ENCODE data around the gene FAM186B. TPM values are rescaled to one million over a fixed set of nuclear protein-coding genes. Genes with fewer than 3 reads are reported as not detected.
A peak's percentile ranks its signal among the peaks of the same experiment; 100 is the strongest.
"Not testable (repeated sequence)": the region's sequence is repeated elsewhere in the genome, so short reads cannot be mapped to it uniquely, and the experiment has no call there.

FAM186B gene, protein sequence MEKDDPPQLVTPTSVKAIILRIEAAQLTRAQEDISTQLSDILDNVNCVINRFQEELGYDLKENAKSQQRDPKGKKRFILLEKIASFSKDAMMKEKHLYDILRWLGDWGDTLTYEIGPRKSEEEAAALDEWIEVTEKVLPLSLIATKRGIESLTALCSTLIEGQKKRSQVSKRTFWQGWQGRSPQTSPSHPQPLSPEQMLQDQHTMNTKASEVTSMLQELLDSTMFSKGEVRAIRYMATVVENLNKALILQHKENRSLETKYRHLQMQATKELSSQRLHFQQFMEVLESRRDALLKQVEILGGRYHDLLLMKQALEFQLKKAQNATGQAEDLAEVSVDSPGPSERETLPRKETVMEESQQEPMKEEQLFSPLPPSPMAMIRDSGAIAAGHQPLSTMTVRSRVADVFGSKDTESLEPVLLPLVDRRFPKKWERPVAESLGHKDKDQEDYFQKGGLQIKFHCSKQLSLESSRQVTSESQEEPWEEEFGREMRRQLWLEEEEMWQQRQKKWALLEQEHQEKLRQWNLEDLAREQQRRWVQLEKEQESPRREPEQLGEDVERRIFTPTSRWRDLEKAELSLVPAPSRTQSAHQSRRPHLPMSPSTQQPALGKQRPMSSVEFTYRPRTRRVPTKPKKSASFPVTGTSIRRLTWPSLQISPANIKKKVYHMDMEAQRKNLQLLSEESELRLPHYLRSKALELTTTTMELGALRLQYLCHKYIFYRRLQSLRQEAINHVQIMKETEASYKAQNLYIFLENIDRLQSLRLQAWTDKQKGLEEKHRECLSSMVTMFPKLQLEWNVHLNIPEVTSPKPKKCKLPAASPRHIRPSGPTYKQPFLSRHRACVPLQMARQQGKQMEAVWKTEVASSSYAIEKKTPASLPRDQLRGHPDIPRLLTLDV
- total RNA-seq, result 0.36 TPM

DNA sequence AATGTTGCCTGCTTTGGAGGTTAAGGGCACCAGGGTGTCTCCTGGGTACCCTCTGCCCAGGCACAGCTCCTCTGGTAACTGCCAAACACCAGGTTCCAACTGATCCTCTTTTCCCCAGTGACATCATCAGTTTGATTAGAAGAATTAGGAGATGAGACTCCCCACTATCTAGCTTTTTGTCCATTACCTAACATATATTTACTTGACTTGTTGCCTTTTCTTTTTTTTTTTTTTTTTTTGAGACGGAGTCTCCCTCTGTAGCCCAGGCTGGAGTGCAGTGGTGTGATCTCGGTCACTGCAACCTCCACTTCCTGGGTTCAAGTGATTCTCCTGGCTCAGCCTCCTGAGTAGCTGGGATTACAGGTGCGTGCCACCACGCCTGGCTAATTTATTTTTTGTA lies at the start of gene FAM186B:
Gene FAM186B (minus strand): TSS at position 101 of the 400 bp plus-strand sequence. CDS start 162 bp downstream, outside the sequence.
- DNase-seq (ENCODE audit: low spot score); intact Hi-C loops (cut with DNase I); ATAC-seq: not testable (repeated sequence)

DNA sequence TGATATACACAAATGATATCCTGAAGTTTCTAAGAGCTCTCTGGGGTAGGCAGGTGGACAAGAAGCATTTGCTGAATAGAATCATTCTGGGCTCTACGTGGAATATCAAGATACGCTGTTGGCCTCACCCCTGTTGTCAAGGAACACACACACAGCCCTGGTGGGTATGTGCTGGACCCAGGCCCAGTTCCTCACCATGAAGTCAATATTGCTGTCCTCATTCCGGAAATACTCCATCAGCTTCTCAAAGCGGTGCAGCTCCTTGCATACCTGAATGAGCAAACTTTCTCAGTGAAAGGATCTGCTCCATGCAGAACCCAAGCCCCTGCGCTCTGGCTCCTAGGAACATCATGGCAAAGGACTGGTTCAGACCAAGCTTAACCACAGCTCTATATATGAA lies 49.3 kb upstream of the FAM186B start:
- DNase-seq (ENCODE audit: low spot score) (no peak), ATAC-seq (no peak)
- intact Hi-C loops (cut with DNase I), result no loop called here

DNA sequence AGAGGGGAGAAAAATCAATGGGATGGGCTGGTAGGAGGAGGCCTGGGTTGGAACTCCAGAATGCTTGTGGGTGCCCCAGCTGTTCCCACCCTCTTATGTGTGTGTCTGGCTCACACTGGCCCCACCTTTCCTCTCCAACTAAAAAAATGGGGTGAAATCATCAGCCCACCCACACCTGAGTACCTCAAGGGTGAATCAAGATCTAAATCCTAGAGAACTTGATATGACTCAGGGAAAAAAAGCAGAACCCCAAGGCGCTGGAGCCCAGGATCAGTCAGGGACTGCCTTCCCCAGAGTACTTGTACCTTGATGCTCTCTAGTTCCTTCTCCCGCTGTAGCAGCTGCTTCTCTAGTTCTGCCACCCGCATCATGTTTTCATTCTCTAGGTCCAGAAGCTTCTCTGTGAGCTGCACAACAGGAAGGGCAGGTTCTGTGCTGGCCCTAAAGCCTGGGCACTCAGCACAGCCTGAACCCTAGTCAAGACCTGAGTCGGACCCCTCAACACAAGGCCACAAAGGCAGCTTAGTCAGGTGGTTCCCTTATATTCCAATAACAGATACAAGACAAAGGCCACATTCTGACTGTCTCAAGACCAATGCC lies 47.6 kb upstream of the FAM186B start:
- ATAC-seq (no peak), DNase-seq (ENCODE audit: low spot score) (no peak)
- intact Hi-C loops (cut with DNase I), result no loop called here

DNA sequence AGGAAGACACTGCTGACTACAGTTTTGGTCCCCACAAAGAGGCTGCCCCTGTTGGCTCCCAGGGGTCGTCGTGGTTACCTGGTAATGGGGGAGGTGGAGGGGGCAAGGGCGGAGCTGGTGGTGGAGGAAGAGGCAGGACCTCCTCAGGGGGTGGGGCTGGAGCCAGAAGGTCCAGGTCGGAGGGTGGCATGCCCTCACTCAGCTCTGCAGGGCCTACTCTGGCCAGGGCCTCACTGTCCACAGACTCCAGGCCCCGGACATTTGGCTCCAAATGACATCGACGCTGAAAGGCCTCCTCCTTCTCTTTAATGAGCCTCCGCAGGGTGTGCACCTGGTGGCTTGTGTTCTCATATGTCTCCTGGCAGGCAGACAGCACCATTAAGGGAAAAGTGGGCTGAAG lies 46.4 kb upstream of the FAM186B start:
- ATAC-seq (no peak), DNase-seq (ENCODE audit: low spot score) (no peak)
- intact Hi-C loops (cut with DNase I), result no loop called here

DNA sequence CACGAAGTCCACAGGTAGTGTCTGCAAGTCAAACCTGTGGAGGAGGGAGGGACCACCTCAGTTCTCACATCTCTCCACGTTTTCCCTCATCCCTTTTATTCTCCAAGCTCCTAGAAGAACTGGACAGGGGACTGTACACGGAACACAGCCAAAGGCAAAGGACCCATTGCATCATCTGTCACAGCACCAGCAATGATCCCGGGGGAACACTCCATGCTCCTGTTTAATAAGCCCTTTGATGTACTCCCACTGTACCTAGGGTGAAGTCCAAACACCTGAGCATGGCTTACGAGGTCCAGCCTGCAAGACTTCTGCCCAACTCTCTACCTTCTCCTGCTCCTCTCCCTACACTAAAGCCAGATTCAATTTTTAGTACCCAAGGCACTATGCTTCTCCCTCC lies 44.5 kb upstream of the FAM186B start:
- ATAC-seq (no peak), DNase-seq (ENCODE audit: low spot score) (no peak)
- intact Hi-C loops (cut with DNase I), result loop anchor here (5.0 kb wide), 1 partner anchor 1112 kb away; the partner anchor contains the start of gene ATF1

DNA sequence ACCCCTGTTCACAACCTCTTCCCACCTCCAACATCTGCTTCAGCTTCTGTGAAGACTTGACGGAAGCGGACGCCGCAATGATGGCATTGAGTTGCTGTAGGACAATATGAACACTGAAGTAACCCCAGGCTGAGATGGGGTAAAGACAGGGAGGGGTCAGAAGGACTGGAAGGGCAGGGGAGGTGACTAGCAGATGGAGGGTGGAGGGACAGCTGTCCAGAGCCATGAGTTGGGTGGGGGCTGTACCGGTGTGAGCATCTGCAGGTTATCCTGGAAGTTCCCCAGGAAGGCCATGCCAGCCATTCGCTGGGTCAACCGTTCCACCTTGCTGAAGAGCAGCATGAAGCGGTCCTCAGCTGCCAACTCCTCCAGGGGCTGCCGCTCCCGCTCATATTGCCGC lies 44.0 kb upstream of the FAM186B start:
- DNase-seq (ENCODE audit: low spot score), result no peak
- no peak for ATAC-seq
- intact Hi-C loops (cut with DNase I), result loop anchor here (5.0 kb wide), 1 partner anchor 1113 kb away; the partner anchor contains the start of gene ATF1

DNA sequence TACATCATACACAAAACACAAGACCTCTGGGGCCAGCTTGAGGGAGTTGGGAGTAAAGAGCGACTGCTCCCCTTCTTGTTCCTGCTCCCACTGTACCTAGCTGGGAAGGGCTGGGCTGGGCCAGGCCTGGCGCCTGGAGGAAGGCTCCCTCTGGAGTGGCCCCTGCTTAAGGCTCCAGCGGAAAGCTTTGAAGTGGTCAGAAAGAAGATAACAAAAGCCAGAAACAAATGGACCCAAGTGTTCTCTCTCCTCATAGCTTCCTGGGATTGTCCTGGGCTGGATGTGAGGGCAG lies 43.2 kb upstream of the FAM186B start:
- intact Hi-C loops (cut with DNase I), result loop anchor here (5.0 kb wide), 1 partner anchor 1114 kb away; the partner anchor contains the start of gene ATF1
- no peak for ATAC-seq
- no peak for DNase-seq (ENCODE audit: low spot score)

DNA sequence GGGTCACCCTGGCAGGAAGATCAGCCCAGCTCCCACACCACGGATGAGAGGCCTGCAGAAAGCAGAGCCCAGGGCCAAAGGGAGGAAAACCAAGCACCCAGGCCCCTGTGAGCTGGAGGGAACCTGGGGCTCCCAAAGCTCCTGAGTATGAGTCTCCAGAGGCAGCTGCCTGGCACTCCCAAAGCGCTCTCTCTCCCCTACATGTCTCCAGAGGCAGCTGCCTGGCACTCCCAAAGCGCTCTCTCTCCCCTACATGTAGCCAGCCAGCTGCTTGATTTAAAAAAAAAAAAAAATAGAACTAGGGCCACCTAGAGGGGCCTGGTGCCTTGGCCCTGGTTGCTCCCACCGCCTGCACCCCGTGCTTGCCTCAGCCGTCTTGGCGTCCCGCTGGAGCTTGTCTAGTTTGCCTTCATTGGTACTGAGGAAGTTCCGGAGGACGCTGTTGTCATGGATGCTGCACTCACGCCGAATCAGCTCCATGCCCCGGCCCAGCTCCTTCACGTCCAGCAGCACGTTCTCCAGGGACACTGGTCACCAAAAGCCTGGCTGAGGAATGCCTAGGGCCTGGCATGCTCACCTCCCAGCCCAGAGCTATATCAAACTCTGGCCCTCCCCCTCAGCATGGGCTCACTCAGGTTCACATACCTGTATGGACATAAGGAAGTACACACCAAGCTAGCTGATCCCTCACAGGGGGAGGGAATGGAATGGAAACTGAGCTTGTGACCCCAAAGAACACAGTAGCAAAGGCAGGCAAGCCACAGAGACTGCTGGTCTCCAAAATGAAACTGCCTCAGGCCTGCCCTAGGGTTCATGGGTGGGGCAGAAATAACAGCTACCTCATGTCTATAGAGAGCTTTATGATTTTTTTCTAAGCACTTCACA lies 42.6 kb upstream of the FAM186B start:
- DNase-seq (ENCODE audit: low spot score), result no peak
- ATAC-seq, result no peak
- intact Hi-C loops (cut with DNase I), result loop anchor here (5.0 kb wide), 1 partner anchor 1114 kb away; the partner anchor contains the start of gene ATF1

DNA sequence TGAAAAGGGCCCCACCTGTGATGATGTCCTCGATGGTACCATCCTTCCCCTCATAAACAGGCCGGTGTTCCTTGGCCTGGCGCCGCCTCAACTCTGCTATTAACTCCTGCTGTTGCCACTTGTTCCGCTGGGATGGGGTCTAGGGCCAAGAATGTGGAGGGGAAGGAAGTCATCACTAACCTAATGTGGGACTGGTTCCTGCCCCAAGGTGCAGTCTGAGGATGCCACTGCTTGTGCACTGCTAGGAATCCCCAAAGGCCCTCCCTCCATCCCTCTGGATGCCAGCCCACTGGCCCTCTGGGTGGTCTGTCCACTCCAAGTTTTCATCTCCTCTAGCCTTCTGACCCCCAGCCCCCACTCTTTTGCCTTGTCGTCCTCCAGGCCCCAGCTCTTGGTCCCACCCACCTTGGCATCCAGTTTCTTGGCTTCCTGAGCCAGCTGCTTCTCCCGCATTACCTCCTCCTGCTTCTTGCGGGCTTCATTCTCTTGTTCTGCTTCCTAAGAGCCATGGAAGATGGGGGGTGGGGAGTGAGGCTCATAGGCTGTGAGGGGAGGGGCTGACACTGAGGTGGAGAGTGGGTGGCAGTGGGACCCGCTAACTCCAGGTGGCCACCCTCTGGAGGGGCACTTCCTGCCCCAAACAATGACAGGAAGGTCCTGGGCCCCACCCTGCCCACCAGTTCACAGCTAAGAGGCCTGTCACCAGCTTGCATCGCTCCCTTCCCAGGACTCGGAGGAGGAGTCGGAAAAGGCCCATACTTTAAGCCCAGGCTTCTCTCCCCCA lies 41.6 kb upstream of the FAM186B start:
- intact Hi-C loops (cut with DNase I), result loop anchor here (5.0 kb wide), 1 partner anchor 1115 kb away; the partner anchor contains the start of gene ATF1
- ATAC-seq, result no peak
- DNase-seq (ENCODE audit: low spot score), result no peak

DNA sequence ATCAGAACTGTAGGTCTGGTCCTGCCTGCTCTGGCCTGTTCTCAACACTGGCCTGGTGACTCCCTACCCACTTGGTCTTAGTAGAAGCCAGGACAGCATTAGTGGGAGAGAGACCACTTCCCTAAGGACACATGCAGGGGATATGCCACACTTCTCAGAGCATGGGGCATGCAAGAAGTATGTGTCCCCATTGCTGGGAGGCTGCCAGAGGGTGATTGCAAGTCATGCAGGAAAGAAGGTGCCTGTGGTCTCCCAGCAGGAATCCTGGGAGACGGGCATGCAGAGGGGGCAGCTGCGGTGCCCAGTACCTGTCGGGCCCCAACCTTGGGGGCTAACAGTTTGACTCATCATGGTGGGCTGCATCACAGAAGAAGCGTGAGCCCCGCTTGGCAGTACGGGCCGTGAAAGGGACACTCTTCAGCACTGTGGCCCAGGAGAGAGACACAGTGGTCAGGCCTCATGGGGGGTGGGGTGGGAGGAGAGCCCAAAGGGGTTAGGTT lies 40.9 kb upstream of the FAM186B start:
- DNase-seq (ENCODE audit: low spot score) (no peak), ATAC-seq (no peak)
- intact Hi-C loops (cut with DNase I), result loop anchor here (5.0 kb wide), 1 partner anchor 1116 kb away; the partner anchor contains the start of gene ATF1

DNA sequence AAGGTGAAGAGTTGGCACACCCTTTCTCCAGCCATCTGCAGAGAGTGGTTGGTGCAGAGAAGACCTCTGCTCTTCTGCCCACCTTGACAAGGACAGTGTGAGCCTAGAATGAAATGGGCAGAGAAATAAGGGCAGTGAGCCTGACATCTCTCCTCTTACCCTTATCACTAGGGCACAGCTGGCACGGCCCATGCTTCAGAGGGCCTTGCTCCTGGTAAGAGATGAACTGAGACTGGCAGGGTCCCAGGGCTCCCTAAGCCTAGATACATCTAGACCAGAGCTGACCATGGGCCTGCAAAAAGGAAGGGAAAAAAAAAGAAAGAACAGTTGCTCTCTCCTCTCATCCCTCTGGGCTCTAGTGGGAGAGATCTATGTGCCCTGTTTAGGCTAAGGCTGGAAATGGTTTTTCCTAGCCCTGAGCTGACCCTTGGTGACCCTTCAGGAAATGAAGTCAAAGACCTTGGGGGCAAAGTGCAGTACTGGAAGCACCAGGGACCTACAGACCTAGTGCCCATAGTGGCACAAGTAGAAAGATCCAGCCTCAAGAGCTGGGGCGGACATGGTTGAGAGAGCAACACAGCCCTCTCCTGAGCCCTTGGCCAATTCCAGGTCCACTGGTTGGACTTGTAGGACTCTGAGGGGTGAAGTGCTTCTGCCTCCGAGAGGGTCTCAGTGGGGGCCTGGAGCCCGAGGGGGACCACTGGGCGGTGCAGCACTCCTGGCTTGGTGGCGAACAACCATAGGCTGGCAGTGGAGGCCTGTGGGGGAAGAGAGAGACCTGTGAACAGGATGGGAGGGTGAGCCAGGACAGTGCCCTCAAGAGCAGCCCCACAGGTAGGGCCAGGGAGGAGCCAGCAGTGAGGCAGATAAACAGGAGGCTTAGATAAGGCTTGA lies 40.0 kb upstream of the FAM186B start:
- intact Hi-C loops (cut with DNase I), result loop anchor here (2.0 to 5.0 kb wide), 2 partner anchors 63 to 1117 kb away; partner anchors contain the start of gene ATF1
- DNase-seq (ENCODE audit: low spot score) (no peak), ATAC-seq (no peak)

DNA sequence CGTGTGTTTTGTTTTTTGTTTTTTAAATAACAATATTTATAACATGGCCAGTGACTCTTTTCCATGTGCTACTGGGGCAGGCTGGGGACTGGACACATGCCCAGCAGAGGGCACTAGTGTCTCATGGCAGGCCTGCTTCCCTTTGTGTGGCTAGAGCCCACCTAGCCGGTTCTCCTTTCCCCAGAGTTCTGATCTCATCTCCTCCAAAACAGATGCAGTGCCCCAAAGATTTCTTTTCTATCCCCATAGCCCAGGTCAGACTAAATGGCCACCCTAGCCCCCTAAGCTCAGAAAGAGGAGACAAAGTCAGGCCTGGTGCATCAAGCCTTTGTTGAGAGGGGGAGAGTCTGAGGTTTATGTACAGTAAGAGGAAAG lies 39.2 kb upstream of the FAM186B start:
- DNase-seq (ENCODE audit: low spot score) (peak; percentile 89), ATAC-seq (peak; percentile 88)
- intact Hi-C loops (cut with DNase I), result loop anchor here (2.0 kb wide), 1 partner anchor 64 kb away; no protein-coding TSS in a partner anchor

DNA sequence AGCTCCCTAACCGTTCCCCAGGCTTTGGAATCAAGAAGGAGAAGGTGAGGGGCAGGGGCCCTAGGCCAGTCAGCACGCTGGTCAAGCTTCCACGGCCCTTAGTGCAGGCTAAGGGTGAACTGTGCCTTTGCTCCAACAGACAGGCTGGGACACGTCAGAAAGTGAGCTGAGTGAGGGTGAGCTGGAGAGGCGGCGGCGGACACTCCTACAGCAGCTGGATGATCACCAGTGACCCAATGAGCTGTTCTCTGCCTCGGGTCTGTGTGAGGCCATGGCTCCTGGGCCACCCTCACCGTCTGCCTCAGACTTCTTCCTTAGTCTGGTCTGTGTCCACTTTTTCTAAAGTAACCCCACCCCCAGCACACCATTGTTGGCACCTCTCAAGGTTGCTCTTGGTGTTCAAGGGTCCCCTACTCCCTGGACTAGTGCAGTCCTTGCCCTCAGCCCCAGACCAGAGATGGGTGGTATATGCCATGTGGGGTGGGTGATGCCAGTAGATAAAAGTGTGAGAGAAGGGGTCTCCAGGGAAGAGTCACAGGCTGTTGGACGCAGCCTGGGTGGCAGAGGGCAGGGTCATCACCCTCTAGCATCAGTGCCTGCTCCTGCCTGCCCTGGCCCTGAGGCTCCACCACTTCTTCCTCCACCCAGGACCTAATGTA lies 38.7 kb upstream of the FAM186B start:
- intact Hi-C loops (cut with DNase I), result loop anchor here (2.0 kb wide), 1 partner anchor 65 kb away; no protein-coding TSS in a partner anchor
- DNase-seq (ENCODE audit: low spot score) (no peak), ATAC-seq (peak; percentile 14)

DNA sequence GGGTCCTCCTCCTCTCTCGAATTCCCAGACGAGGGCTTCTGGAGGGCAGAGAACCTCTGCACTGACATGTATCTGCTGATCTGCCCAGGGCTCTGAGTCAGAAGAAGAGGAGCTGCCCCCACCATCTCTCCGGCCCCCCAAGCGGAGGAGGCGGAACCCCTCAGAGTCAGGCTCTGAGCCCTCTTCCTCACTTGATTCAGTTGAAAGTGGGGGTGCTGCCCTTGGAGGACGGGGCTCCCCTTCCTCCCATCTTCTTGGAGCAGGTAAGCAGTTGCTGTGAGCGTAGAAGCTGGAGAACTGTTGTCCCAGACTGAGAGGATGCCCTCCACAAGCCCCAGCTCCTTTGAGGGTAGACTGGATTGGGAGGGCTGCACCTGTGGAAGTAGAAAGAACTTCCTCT lies 37.7 kb upstream of the FAM186B start:
- DNase-seq (ENCODE audit: low spot score), result no peak
- no peak for ATAC-seq
- intact Hi-C loops (cut with DNase I), result no loop called here

DNA sequence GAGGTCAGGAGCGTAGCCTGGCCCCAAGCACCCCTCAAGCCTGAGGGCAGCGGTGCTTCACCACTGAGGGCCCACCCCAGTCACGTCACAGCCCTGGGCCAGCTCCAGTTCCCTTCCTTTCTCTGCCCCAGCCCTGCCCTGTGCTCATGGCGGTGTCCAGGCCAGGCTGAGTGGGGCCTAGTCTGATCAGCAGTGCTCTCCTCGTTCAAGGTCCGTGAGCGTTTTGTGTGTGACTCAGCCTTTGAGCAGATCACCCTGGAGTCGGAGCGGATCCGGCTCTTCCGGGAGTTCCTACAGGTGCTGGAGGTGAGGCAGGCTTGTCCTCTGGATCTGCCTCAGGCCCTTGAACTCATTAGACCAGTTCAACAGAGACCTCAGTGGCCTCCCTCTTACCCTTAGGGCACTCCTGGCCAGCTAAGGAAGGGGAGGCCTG lies 36.9 kb upstream of the FAM186B start:
- intact Hi-C loops (cut with DNase I), result no loop called here
- peak; percentile 6 for ATAC-seq
- DNase-seq (ENCODE audit: low spot score), result no peak

Data from sciatic nerve (tissue), 2 donors.